CD14-positive monocyte (primary cell): ENCODE results near the gene WDR5. TPM values are rescaled to one million over a fixed set of nuclear protein-coding genes. Genes with fewer than 3 reads are reported as not detected.

Experiments used
- DNase-seq, 3 donors: peaks; one replicate each; pipeline ENCODE4 v3.0.0-alpha.2; 2011 to 2022
- H2AFZ ChIP-seq: 2 replicates; pipeline ENCODE4 v1.6.0; 2012; ENCODE audit warnings: mild to moderate bottlenecking, low read depth, low read length, inconsistent platforms; ENCODE audit not compliant: insufficient read depth, poor library complexity, severe bottlenecking
- H3K27ac ChIP-seq, 2 donors: 1 replicate in 1 of 2; 2 replicates in 1 of 2; pipeline ENCODE4 v1.5.1; 2012 to 2013; ENCODE audit warnings: low read length in 2 of 2, control low read depth in 1 of 2, inconsistent platforms in 1 of 2, low read depth in 1 of 2, mild to moderate bottlenecking in 1 of 2
- H3K27me3 ChIP-seq, 2 donors: one replicate each; pipeline versions ENCODE4 v1.6.0 to v1.6.1; 2011 to 2013; ENCODE audit warnings: low read length in 2 of 2; ENCODE audit not compliant: control insufficient read depth in 2 of 2, insufficient read depth in 2 of 2
- H3K36me3 ChIP-seq, 2 donors: replicated peaks in 1 of 2; 1 replicate in 1 of 2; 2 replicates in 1 of 2; pipeline versions ENCODE4 v1.5.1 to v1.6.1; 2012 to 2013; ENCODE audit warnings: low read length in 2 of 2, control low read depth in 1 of 2, inconsistent platforms in 1 of 2, mild to moderate bottlenecking in 1 of 2; ENCODE audit not compliant: insufficient read depth in 2 of 2, control insufficient read depth in 1 of 2
- H3K4me1 ChIP-seq, 2 donors: 1 replicate in 1 of 2; 2 replicates in 1 of 2; pipeline versions ENCODE4 v1.5.1 to v1.6.1; 2012 to 2013; ENCODE audit warnings: low read length in 2 of 2, control low read depth in 1 of 2, inconsistent platforms in 1 of 2, mild to moderate bottlenecking in 1 of 2, moderate library complexity in 1 of 2; ENCODE audit not compliant: insufficient read depth in 2 of 2, control insufficient read depth in 1 of 2
- H3K4me2 ChIP-seq: replicated peaks from 2 replicates; pipeline ENCODE3; 2012; ENCODE audit warnings: low read length, moderate library complexity, mild to moderate bottlenecking; ENCODE audit not compliant: poor library complexity, severe bottlenecking; ENCODE audit errors: extremely low read depth
- H3K4me3 ChIP-seq, 3 experiments: fragments of 200-600 bp in 1 of 3; sonication (generic) in 1 of 3; replicated peaks in 1 of 3; 1 replicate in 2 of 3; 2 replicates in 1 of 3; pipeline ENCODE4 v1.5.1; 2011 to 2013; ENCODE audit warnings: low read length in 3 of 3, mild to moderate bottlenecking in 3 of 3, control low read depth in 2 of 3, low read depth in 2 of 3, inconsistent platforms in 1 of 3, moderate library complexity in 1 of 3
- H3K79me2 ChIP-seq: 2 replicates; pipeline ENCODE4 v1.6.0; 2012; ENCODE audit warnings: mild to moderate bottlenecking, control low read depth, inconsistent platforms, low read length, moderate library complexity; ENCODE audit not compliant: insufficient read depth
- H3K9ac ChIP-seq: 2 replicates; pipeline ENCODE4 v1.6.0; 2017; ENCODE audit warnings: low read length, mild to moderate bottlenecking; ENCODE audit not compliant: insufficient read depth, poor library complexity, severe bottlenecking
- H3K9me3 ChIP-seq, 2 donors: replicated peaks in 1 of 2; 1 replicate in 1 of 2; 2 replicates in 1 of 2; pipeline versions ENCODE4 v1.5.1 to v1.6.1; 2012 to 2013; ENCODE audit warnings: low read length in 2 of 2, control low read depth in 1 of 2; ENCODE audit not compliant: control insufficient read depth in 1 of 2, insufficient read depth in 1 of 2
- H4K20me1 ChIP-seq: 2 replicates; pipeline ENCODE4 v1.6.0; 2012; ENCODE audit warnings: mild to moderate bottlenecking, low read length, control low read depth, moderate library complexity; ENCODE audit not compliant: insufficient read depth
- H3K27ac Mint-ChIP-seq, 7 donors: one replicate each; pipeline ENCODE4 v1.8.0; 2020; ENCODE audit warnings: mild to moderate bottlenecking in 7 of 7, mixed read lengths in 7 of 7, moderate library complexity in 6 of 7, inconsistent platforms in 2 of 7
- H3K27me3 Mint-ChIP-seq, 3 donors: one replicate each; pipeline ENCODE4 v1.8.0; 2021 to 2022; ENCODE audit warnings: low read depth in 3 of 3, mild to moderate bottlenecking in 3 of 3, mixed read lengths in 3 of 3, moderate library complexity in 3 of 3, inconsistent platforms in 1 of 3
- H3K36me3 Mint-ChIP-seq, 2 donors: one replicate each; pipeline ENCODE4 v1.8.0; 2020; ENCODE audit warnings: mixed read lengths in 2 of 2, inconsistent platforms in 1 of 2, mild to moderate bottlenecking in 1 of 2
- H3K4me1 Mint-ChIP-seq: one replicate; pipeline ENCODE4 v1.8.0; 2020; ENCODE audit warnings: mild to moderate bottlenecking, mixed read lengths
- H3K4me3 Mint-ChIP-seq, 2 donors: one replicate each; pipeline ENCODE4 v1.8.0; 2020; ENCODE audit warnings: mild to moderate bottlenecking in 2 of 2, mixed read lengths in 2 of 2, moderate library complexity in 1 of 2
- H3K9me3 Mint-ChIP-seq, 7 donors: one replicate each; pipeline ENCODE4 v1.8.0; 2020 to 2022; ENCODE audit warnings: mixed read lengths in 7 of 7, mild to moderate bottlenecking in 6 of 7, moderate library complexity in 6 of 7, inconsistent platforms in 2 of 7
- WGBS: methylation state at CpG from one replicate; pipeline ENCODE4 v1.1.5; 2013; ENCODE audit warnings: missing lambda C conversion rate; ENCODE audit not compliant: insufficient coverage; 5-methylcytosine and 5-hydroxymethylcytosine counted together
- intact Hi-C, 2 donors: fragments of 100-400 bp; cut with micrococcal nuclease; formaldehyde crosslinking; loops; one replicate each; pipeline versions ENCODE4 v1.15.0 to v1.15.1; 2023
- polyA plus RNA-seq, 3 donors: library from polyadenylated mRNA; depleted of rRNA in 1 of 3; unstranded in 2 of 3; stranded (reverse) in 1 of 3; fragments of 300-500 nt in 2 of 3; fragments of >200 nt in 1 of 3; fragmentation: Illumina TruSeq in 2 of 3; gene quantifications; 1 replicate in 2 of 3; 2 replicates in 1 of 3; pipeline ENCODE4 v1.2.3, GENCODE V29; 2012 to 2021
- TF ChIP-seq, protein P1 (sequence below): fragments of 200-600 bp; IDR thresholded peaks from one replicate; pipeline ENCODE4 v1.8.0; 2022; ENCODE audit warnings: antibody characterized with exemption, mild to moderate bottlenecking

WDR5 gene
- polyA plus RNA-seq, 3 donors, result 8.7 to 17.3 (median 10.2) TPM

DNA sequence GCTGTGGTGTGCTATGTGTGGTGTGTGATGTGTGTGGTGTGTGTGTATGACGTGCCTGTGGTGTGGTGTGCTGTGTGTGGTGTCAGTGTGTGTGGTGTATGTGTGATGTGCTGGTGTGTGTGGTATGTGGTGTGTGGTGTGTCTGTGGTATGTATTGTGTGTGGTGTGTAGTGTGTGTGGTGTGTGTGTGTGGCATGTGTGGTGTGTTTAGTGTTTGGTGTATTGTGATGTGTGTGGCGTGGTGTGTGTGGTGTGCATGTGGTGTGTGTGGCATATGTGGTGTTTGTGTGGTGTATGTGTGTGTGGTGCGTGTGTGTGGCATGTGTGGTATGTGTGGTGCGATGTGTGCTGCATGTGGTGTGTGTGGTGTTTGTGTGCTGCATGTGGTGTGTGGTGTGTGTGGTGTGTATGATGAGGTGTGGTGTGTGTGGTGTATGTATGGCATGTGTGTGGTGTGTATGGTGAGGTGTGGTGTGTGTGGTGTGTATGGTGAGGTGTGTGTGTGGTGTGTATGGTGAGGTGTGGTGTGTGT lies 46.7 kb downstream of the WDR5 start:
- H3K27ac Mint-ChIP-seq, result peak overlapping the region in 2 of 7 donors; percentile 28 to 66
- DNase-seq, result peak in 1 of 3 donors; percentile 7
- H3K9me3 ChIP-seq, result no peaks in the 10 kb centered on the region
- no peaks in the 10 kb centered on the region for H4K20me1 ChIP-seq
- peaks cover 3 to 13% of the 10 kb centered on the region in 2 donors for H3K4me1 ChIP-seq
- no peak overlapping the region for H3K9ac ChIP-seq
- H3K36me3 Mint-ChIP-seq, result no peaks in the 10 kb centered on the region
- peaks cover 0 to 2% (median 0%) of the 10 kb centered on the region in 7 donors for H3K9me3 Mint-ChIP-seq
- peaks cover 0 to 2% of the 10 kb centered on the region in 2 donors for H3K27me3 ChIP-seq
- intact Hi-C loops, result no loop called here
- H3K4me1 Mint-ChIP-seq, result peaks cover 15% of the 10 kb centered on the region
- H2AFZ ChIP-seq, result no peak overlapping the region
- H3K27me3 Mint-ChIP-seq, result peaks cover 8 to 30% (median 24%) of the 10 kb centered on the region in 3 donors
- no peaks in the 10 kb centered on the region for H3K79me2 ChIP-seq
- no peak overlapping the region for H3K4me3 Mint-ChIP-seq
- no peak overlapping the region for H3K4me2 ChIP-seq
- no peak overlapping the region for H3K27ac ChIP-seq
- WGBS, result 100% methylated on average over 4 of the region's 4 CpGs
- no peaks in the 10 kb centered on the region for H3K36me3 ChIP-seq
- TF ChIP-seq, protein P1, sequence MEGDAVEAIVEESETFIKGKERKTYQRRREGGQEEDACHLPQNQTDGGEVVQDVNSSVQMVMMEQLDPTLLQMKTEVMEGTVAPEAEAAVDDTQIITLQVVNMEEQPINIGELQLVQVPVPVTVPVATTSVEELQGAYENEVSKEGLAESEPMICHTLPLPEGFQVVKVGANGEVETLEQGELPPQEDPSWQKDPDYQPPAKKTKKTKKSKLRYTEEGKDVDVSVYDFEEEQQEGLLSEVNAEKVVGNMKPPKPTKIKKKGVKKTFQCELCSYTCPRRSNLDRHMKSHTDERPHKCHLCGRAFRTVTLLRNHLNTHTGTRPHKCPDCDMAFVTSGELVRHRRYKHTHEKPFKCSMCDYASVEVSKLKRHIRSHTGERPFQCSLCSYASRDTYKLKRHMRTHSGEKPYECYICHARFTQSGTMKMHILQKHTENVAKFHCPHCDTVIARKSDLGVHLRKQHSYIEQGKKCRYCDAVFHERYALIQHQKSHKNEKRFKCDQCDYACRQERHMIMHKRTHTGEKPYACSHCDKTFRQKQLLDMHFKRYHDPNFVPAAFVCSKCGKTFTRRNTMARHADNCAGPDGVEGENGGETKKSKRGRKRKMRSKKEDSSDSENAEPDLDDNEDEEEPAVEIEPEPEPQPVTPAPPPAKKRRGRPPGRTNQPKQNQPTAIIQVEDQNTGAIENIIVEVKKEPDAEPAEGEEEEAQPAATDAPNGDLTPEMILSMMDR, result no peak
- no peak overlapping the region for H3K4me3 ChIP-seq

DNA sequence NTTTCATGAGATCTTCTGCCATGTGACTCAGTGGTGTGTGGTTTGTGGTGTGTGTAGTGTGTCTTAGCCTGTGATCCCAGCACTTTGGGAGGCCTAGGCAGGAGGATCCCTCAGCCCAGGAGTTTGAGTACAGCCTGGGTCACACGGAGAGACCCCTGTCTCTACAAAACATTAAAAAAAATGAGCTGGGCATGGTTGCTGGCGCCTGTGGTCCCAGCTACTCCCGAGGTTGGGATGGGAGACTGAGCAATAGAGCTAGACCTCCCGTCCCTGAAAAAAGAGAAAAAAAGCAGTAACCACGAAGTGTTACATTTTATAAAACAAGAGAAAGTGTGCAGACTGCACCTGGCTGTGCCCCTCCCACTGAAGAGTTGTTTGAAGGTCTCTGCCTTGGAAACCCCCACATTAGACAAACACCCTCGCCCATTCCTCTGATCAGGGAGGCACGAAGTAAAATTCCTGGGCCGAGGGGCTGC lies 49.7 kb downstream of the WDR5 start:
- Histone ChIP-seq H3K9me3 (no peaks in the 10 kb centered on the region), H3K79me2 (no peaks in the 10 kb centered on the region), H3K4me2 (no peak overlapping the region), H3K4me1 (peaks cover 0 to 14% of the 10 kb centered on the region in 2 donors), H2AFZ (no peak overlapping the region), H3K9ac (no peak overlapping the region), H3K4me3 (no peak overlapping the region), H3K36me3 (no peaks in the 10 kb centered on the region), H3K27me3 (peaks cover 0 to 19% of the 10 kb centered on the region in 2 donors), H3K27ac (no peak overlapping the region), H4K20me1 (no peaks in the 10 kb centered on the region)
- Mint-ChIP-seq H3K36me3 (no peaks in the 10 kb centered on the region), H3K27ac (peak overlapping the region in 1 of 7 donors; percentile 83), H3K4me3 (no peak overlapping the region), H3K9me3 (peaks cover 0 to 2% (median 0%) of the 10 kb centered on the region in 7 donors), H3K27me3 (peaks cover 19 to 36% (median 23%) of the 10 kb centered on the region in 3 donors), H3K4me1 (peaks cover 16% of the 10 kb centered on the region)
- TF ChIP-seq, protein P1, result no peak
- no peak for DNase-seq
- intact Hi-C loops, result no loop called here
- WGBS, result no CpG with 5 or more reads among the region's 8 CpGs
